Breast epithelium (tissue), 4 donors: ENCODE data around the gene KCNIP3. TPM values are rescaled to one million over a fixed set of nuclear protein-coding genes. Genes with fewer than 3 reads are reported as not detected.

ENCODE experiments used
- DNase-seq, 2 donors: peaks; one replicate each; pipeline ENCODE4 v3.0.0-alpha.2; 2019; ENCODE audit warnings: low spot score in 2 of 2
- H3K27ac ChIP-seq, 2 donors: fragments of 200-600 bp; sonication (generic) in 1 of 2; one replicate each; pipeline ENCODE4 v1.5.1; 2016 to 2019; ENCODE audit warnings: mild to moderate bottlenecking in 1 of 2
- H3K27me3 ChIP-seq, 2 donors: fragments of 200-600 bp; sonication (generic) in 1 of 2; one replicate each; pipeline versions ENCODE4 v1.5.1 to v1.6.0; 2017 to 2019; ENCODE audit warnings: control low read depth in 1 of 2, mild to moderate bottlenecking in 1 of 2
- H3K36me3 ChIP-seq: fragments of 200-600 bp; one replicate; pipeline ENCODE4 v1.5.1; 2019
- H3K4me1 ChIP-seq, 2 donors: fragments of 200-600 bp; sonication (generic); one replicate each; pipeline ENCODE4 v1.5.1; 2016 to 2019; ENCODE audit warnings: control low read depth in 1 of 2
- H3K4me3 ChIP-seq, 3 donors: fragments of 200-600 bp; sonication (generic); 1 replicate in 2 of 3; 2 replicates in 1 of 3; pipeline ENCODE4 v1.5.1; 2016 to 2019; ENCODE audit warnings: mild to moderate bottlenecking in 3 of 3, moderate library complexity in 2 of 3
- H3K9me3 ChIP-seq, 2 donors: fragments of 200-600 bp; sonication (generic) in 1 of 2; one replicate each; pipeline ENCODE4 v1.5.1; 2016 to 2019; ENCODE audit warnings: control low read depth in 1 of 2
- CTCF ChIP-seq, 3 donors: fragments of 450-650 bp; IDR thresholded peaks; one replicate each; pipeline ENCODE4 v1.5.1; 2016 to 2017; ENCODE audit warnings: antibody characterized with exemption in 3 of 3, mild to moderate bottlenecking in 3 of 3, moderate library complexity in 3 of 3
- POLR2A ChIP-seq: fragments of 450-650 bp; IDR thresholded peaks from one replicate; pipeline ENCODE4 v1.6.1; 2016; ENCODE audit warnings: antibody characterized with exemption, mild to moderate bottlenecking, moderate library complexity
- POLR2AphosphoS5 ChIP-seq, 3 donors: sonication (generic); formaldehyde crosslinking; IDR thresholded peaks; one replicate each; pipeline ENCODE4 v1.6.1; 2017; ENCODE audit warnings: antibody characterized with exemption in 3 of 3
- intact Hi-C: fragments of 100-400 bp; cut with DNase I; formaldehyde crosslinking; loops from one replicate; pipeline ENCODE4 v1.15.1; 2023; ENCODE audit warnings: low total_unique reads
- total RNA-seq, 3 donors: library from RNA; depleted of rRNA; stranded (reverse); fragments of >200 nt; gene quantifications; one replicate each; pipeline ENCODE4 v1.1.0, GENCODE V29; 2016

The KCNIP3 gene
- total RNA-seq, 3 donors from 2014 or later = 14.4 to 30.1 (median 15.1) TPM

- intact Hi-C loops = no loop called here
- no peak for DNase-seq
- peaks cover under 1 to 1% of the 10 kb centered on the region in 2 donors for H3K9me3 ChIP-seq
- no peak overlapping the region for H3K4me3 ChIP-seq
- H3K4me1 ChIP-seq = peaks cover 0 to 4% of the 10 kb centered on the region in 2 donors
- no peaks in the 10 kb centered on the region for H3K27me3 ChIP-seq
- H3K27ac ChIP-seq = no peak overlapping the region
- TF ChIP-seq CTCF (IDR thresholded peaks at IDR 0.05) = no peak
- no peak for TF ChIP-seq POLR2A
- TF ChIP-seq POLR2AphosphoS5 (IDR thresholded peaks at IDR 0.05) = no peak
- H3K36me3 ChIP-seq = no peaks in the 10 kb centered on the region
These were observed 1.1 kb upstream of the KCNIP3 start for GRCh38 chr2:95296011-95296410.

GRCh38 chr2:95297639-95298395, 670 bp downstream of the KCNIP3 start:
- intact Hi-C loops = no loop called here
- Histone ChIP-seq H3K4me1 (peaks cover 0 to 4% of the 10 kb centered on the region in 2 donors), H3K36me3 (no peaks in the 10 kb centered on the region), H3K27me3 (no peaks in the 10 kb centered on the region), H3K27ac (peak overlapping the region; percentile 19 to 55), H3K4me3 (peak overlapping the region in 2 of 3 donors; percentile 47 to 60), H3K9me3 (no peaks in the 10 kb centered on the region)
- TF ChIP-seq CTCF (IDR thresholded peaks at IDR 0.05) (no peak), POLR2A (no peak), POLR2AphosphoS5 (IDR thresholded peaks at IDR 0.05) (no peak)
- DNase-seq = no peak

- no peak for TF ChIP-seq CTCF (IDR thresholded peaks at IDR 0.05)
- no peak for TF ChIP-seq POLR2A
- no peak for TF ChIP-seq POLR2AphosphoS5 (IDR thresholded peaks at IDR 0.05)
- intact Hi-C loops = no loop called here
- Histone ChIP-seq H3K36me3 (no peaks in the 10 kb centered on the region), H3K4me1 (peaks cover 0 to 4% of the 10 kb centered on the region in 2 donors), H3K9me3 (no peaks in the 10 kb centered on the region), H3K27me3 (no peaks in the 10 kb centered on the region), H3K4me3 (no peak overlapping the region), H3K27ac (no peak overlapping the region)
- no peak for DNase-seq
These were observed 1.5 kb downstream of the KCNIP3 start for GRCh38 chr2:95298486-95299111.

GRCh38 chr2:95299961-95300360, 2.8 kb downstream of the KCNIP3 start:
- H3K4me1 ChIP-seq = peaks cover 0 to 4% of the 10 kb centered on the region in 2 donors
- intact Hi-C loops = no loop called here
- no peak overlapping the region for H3K27ac ChIP-seq
- no peaks in the 10 kb centered on the region for H3K27me3 ChIP-seq
- TF ChIP-seq POLR2A (no peak), CTCF (IDR thresholded peaks at IDR 0.05) (no peak), POLR2AphosphoS5 (IDR thresholded peaks at IDR 0.05) (no peak)
- no peak overlapping the region for H3K4me3 ChIP-seq
- no peaks in the 10 kb centered on the region for H3K36me3 ChIP-seq
- H3K9me3 ChIP-seq = no peaks in the 10 kb centered on the region
- DNase-seq = no peak

GRCh38 chr2:95300450-95300849, 3.3 kb downstream of the KCNIP3 start:
- intact Hi-C loops = no loop called here
- no peaks in the 10 kb centered on the region for H3K27me3 ChIP-seq
- no peak overlapping the region for H3K27ac ChIP-seq
- no peaks in the 10 kb centered on the region for H3K36me3 ChIP-seq
- peaks cover 0 to 4% of the 10 kb centered on the region in 2 donors for H3K4me1 ChIP-seq
- no peak overlapping the region for H3K4me3 ChIP-seq
- TF ChIP-seq CTCF (IDR thresholded peaks at IDR 0.05) = no peak
- no peak for TF ChIP-seq POLR2AphosphoS5 (IDR thresholded peaks at IDR 0.05)
- TF ChIP-seq POLR2A = no peak
- no peaks in the 10 kb centered on the region for H3K9me3 ChIP-seq
- peak in 1 of 2 donors; percentile 53 for DNase-seq
